Measurements from ENCODE around the gene STARD5. TPM values are rescaled to one million over a fixed set of nuclear protein-coding genes. Genes with fewer than 3 reads are reported as not detected.

STARD5 gene
- total RNA-seq, 6 experiments from 2014 or later = 2.7 to 4.0 (median 3.6) TPM

GRCh38 chr15:81268340-81268739 lies 55.6 kb downstream of the STARD5 start:
- TF ChIP-seq CTCF (IDR thresholded peaks at IDR 0.05) = no peak
- peaks cover 27% of the 10 kb centered on the region for H3K4me1 Mint-ChIP-seq (ENCODE audit: low read depth)
- H3K9me3 Mint-ChIP-seq = no peaks in the 10 kb centered on the region
- H3K27ac Mint-ChIP-seq = no peak overlapping the region
- H3K36me3 Mint-ChIP-seq (ENCODE audit: low read depth) = no peaks in the 10 kb centered on the region
- no peak for DNase-seq
- H3K4me3 Mint-ChIP-seq = no peak overlapping the region
- H3K27me3 Mint-ChIP-seq (ENCODE audit: insufficient read depth) = peaks cover 22% of the 10 kb centered on the region

- H3K27me3 Mint-ChIP-seq (ENCODE audit: insufficient read depth) = peaks cover 16% of the 10 kb centered on the region
- peak overlapping the region; percentile 34 for H3K4me3 Mint-ChIP-seq
- H3K27ac Mint-ChIP-seq = no peak overlapping the region
These were observed 57.8 kb downstream of the STARD5 start for GRCh38 chr15:81265944-81266775.

GRCh38 chr15:81265256-81265943 lies 58.5 kb downstream of the STARD5 start:
- no peaks in the 10 kb centered on the region for H3K36me3 Mint-ChIP-seq (ENCODE audit: low read depth)
- peaks cover 21% of the 10 kb centered on the region for H3K4me1 Mint-ChIP-seq (ENCODE audit: low read depth)
- no peak for TF ChIP-seq CTCF (IDR thresholded peaks at IDR 0.05)
- no peak overlapping the region; the same call in 1 of the 2 replicates for H3K4me3 Mint-ChIP-seq
- no peaks in the 10 kb centered on the region for H3K9me3 Mint-ChIP-seq
- peaks cover 16% of the 10 kb centered on the region for H3K27me3 Mint-ChIP-seq (ENCODE audit: insufficient read depth)
- no peak overlapping the region for H3K27ac Mint-ChIP-seq
- no peak for DNase-seq

More at GRCh38 chr15:81265944-81266775, 57.8 kb downstream of the STARD5 start:
- TF ChIP-seq CTCF (IDR thresholded peaks at IDR 0.05) = peak; percentile 81
- Mint-ChIP-seq H3K36me3 (ENCODE audit: low read depth) (no peaks in the 10 kb centered on the region), H3K9me3 (no peaks in the 10 kb centered on the region), H3K4me1 (ENCODE audit: low read depth) (peaks cover 27% of the 10 kb centered on the region)
- peak; percentile 62 for DNase-seq

- no peak for DNase-seq
- no peaks in the 10 kb centered on the region for H3K9me3 Mint-ChIP-seq
- TF ChIP-seq CTCF (IDR thresholded peaks at IDR 0.05) = no peak
- H3K36me3 Mint-ChIP-seq (ENCODE audit: low read depth) = no peaks in the 10 kb centered on the region
- no peak overlapping the region for H3K27ac Mint-ChIP-seq
- H3K4me3 Mint-ChIP-seq = no peak overlapping the region
- peaks cover 14% of the 10 kb centered on the region for H3K27me3 Mint-ChIP-seq (ENCODE audit: insufficient read depth)
- peaks cover 18% of the 10 kb centered on the region for H3K4me1 Mint-ChIP-seq (ENCODE audit: low read depth)
These were observed 59.7 kb downstream of the STARD5 start for GRCh38 chr15:81264072-81264857.

- Mint-ChIP-seq H3K4me1 (ENCODE audit: low read depth) (peaks cover 18% of the 10 kb centered on the region), H3K9me3 (no peaks in the 10 kb centered on the region), H3K27ac (no peak overlapping the region), H3K4me3 (no peak overlapping the region), H3K27me3 (ENCODE audit: insufficient read depth) (peaks cover 12% of the 10 kb centered on the region), H3K36me3 (ENCODE audit: low read depth) (no peaks in the 10 kb centered on the region)
- TF ChIP-seq CTCF (IDR thresholded peaks at IDR 0.05) = no peak
- no peak for DNase-seq
These were observed 60.5 kb downstream of the STARD5 start for GRCh38 chr15:81263477-81263876.

All from HFFc6 (cell line).